HEK293 (cell line): ENCODE data around the gene RPGR.

Experiments used
- CTCF ChIA-PET: fragments of 350-600 bp; formaldehyde crosslinking; extraction: SDS; loops from one replicate; lab custom pipeline; 2021; ENCODE audit warnings: antibody characterized with exemption; lab: Yijun Ruan, JAX
- POLR2A ChIA-PET: fragments of 300-600 bp; formaldehyde crosslinking; extraction: SDS; loops from one replicate; lab custom pipeline; 2020; ENCODE audit warnings: antibody characterized with exemption, inconsistent platforms; lab: Yijun Ruan, JAX
- H3K27ac ChIP-seq: fragments of 200-500 bp; sonication (Bioruptor generic); 2 replicates; pipeline ENCODE4 v1.5.1; 2014; ENCODE audit warnings: low read depth, low read length, control low read depth, inconsistent platforms; ENCODE audit errors: extremely low read depth
- H3K36me3 ChIP-seq, 2 experiments: fragments of 200-500 bp in 1 of 2; sonication (Bioruptor generic) in 1 of 2; 1 replicate in 1 of 2; 2 replicates in 1 of 2; pipeline ENCODE4 v1.5.1; 2014 to 2017; ENCODE audit warnings: inconsistent platforms in 2 of 2, low read length in 2 of 2; ENCODE audit not compliant: control insufficient read depth in 2 of 2, insufficient read depth in 1 of 2
- H3K4me1 ChIP-seq: fragments of 200-500 bp; sonication (Bioruptor generic); 2 replicates; pipeline ENCODE4 v1.5.1; 2014; ENCODE audit warnings: mild to moderate bottlenecking, low read length, inconsistent platforms; ENCODE audit not compliant: control insufficient read depth, insufficient read depth
- H3K4me3 ChIP-seq: 2 replicates; pipeline ENCODE4 v1.5.1; 2011; ENCODE audit warnings: low read depth, mild to moderate bottlenecking, control low read depth, low read length, moderate library complexity
- H3K9me3 ChIP-seq: fragments of 200-500 bp; sonication (Bioruptor generic); 2 replicates; pipeline ENCODE4 v1.5.1; 2014; ENCODE audit warnings: low read depth, low read length, inconsistent platforms; ENCODE audit not compliant: control insufficient read depth, insufficient read depth
- BCL11A ChIP-seq: fragments of 450-650 bp; formaldehyde crosslinking; IDR thresholded peaks from 2 replicates; pipeline ENCODE4 v1.5.1; 2016; ENCODE audit warnings: low read depth, missing biosample characterization, missing genetic modification characterization
- GFI1B ChIP-seq: fragments of 450-650 bp; formaldehyde crosslinking; IDR thresholded peaks from 2 replicates; pipeline ENCODE4 v1.5.1; 2016; ENCODE audit warnings: missing biosample characterization, missing genetic modification characterization
- KLF16 ChIP-seq: fragments of 450-650 bp; formaldehyde crosslinking; IDR thresholded peaks from 2 replicates; pipeline ENCODE4 v1.5.1; 2017; ENCODE audit warnings: missing biosample characterization, missing genetic modification characterization
- REST ChIP-seq: fragments of 450-650 bp; formaldehyde crosslinking; IDR thresholded peaks from 2 replicates; pipeline ENCODE4 v1.5.1; 2016; ENCODE audit warnings: missing biosample characterization, missing genetic modification characterization
- SP2 ChIP-seq: fragments of 450-650 bp; formaldehyde crosslinking; IDR thresholded peaks from 2 replicates; pipeline ENCODE4 v1.5.1; 2016; ENCODE audit warnings: missing biosample characterization, missing genetic modification characterization
- ZBTB7A ChIP-seq: fragments of 450-650 bp; formaldehyde crosslinking; IDR thresholded peaks from 2 replicates; pipeline ENCODE4 v1.5.1; 2016; ENCODE audit warnings: low read depth, missing biosample characterization, missing genetic modification characterization
- ZFP41 ChIP-seq: fragments of 450-650 bp; formaldehyde crosslinking; IDR thresholded peaks from 2 replicates; pipeline ENCODE4 v1.5.1; 2016; ENCODE audit warnings: missing biosample characterization, missing genetic modification characterization, borderline replicate concordance
- ZNF112 ChIP-seq: fragments of 450-650 bp; formaldehyde crosslinking; IDR thresholded peaks from 2 replicates; pipeline ENCODE4 v1.5.0; 2017; ENCODE audit warnings: missing biosample characterization, missing genetic modification characterization
- ZNF157 ChIP-seq: fragments of 450-650 bp; formaldehyde crosslinking; IDR thresholded peaks from 2 replicates; pipeline ENCODE4 v1.5.1; 2016; ENCODE audit warnings: missing biosample characterization, missing genetic modification characterization
- ZNF169 ChIP-seq: fragments of 450-650 bp; formaldehyde crosslinking; IDR thresholded peaks from 2 replicates; pipeline ENCODE4 v1.5.1; 2016; ENCODE audit warnings: missing biosample characterization, missing genetic modification characterization
- ZNF202 ChIP-seq: fragments of 450-650 bp; formaldehyde crosslinking; IDR thresholded peaks from 2 replicates; pipeline ENCODE4 v1.5.1; 2016; ENCODE audit warnings: missing biosample characterization, missing genetic modification characterization, borderline replicate concordance
- ZNF214 ChIP-seq: fragments of 450-650 bp; formaldehyde crosslinking; IDR thresholded peaks from 2 replicates; pipeline ENCODE4 v1.5.1; 2017; ENCODE audit warnings: missing biosample characterization, mild to moderate bottlenecking, missing genetic modification characterization, borderline replicate concordance
- ZNF350 ChIP-seq: fragments of 450-650 bp; formaldehyde crosslinking; IDR thresholded peaks from 2 replicates; pipeline ENCODE4 v1.5.0; 2017; ENCODE audit warnings: missing biosample characterization, mild to moderate bottlenecking, missing genetic modification characterization
- ZNF354C ChIP-seq: fragments of 450-650 bp; formaldehyde crosslinking; IDR thresholded peaks from 2 replicates; pipeline ENCODE4 v1.5.1; 2016; ENCODE audit warnings: missing biosample characterization, missing genetic modification characterization, low read depth, borderline replicate concordance
- ZNF416 ChIP-seq: fragments of 450-650 bp; formaldehyde crosslinking; IDR thresholded peaks from 2 replicates; pipeline ENCODE4 v1.5.1; 2016; ENCODE audit warnings: missing biosample characterization, missing genetic modification characterization
- ZNF521 ChIP-seq: fragments of 450-650 bp; formaldehyde crosslinking; IDR thresholded peaks from 2 replicates; pipeline ENCODE4 v1.5.1; 2017; ENCODE audit warnings: missing biosample characterization, mild to moderate bottlenecking, missing genetic modification characterization
- ZNF544 ChIP-seq: fragments of 450-650 bp; formaldehyde crosslinking; IDR thresholded peaks from 2 replicates; pipeline ENCODE4 v1.5.0; 2017; ENCODE audit warnings: missing biosample characterization, missing genetic modification characterization
- ZNF596 ChIP-seq: fragments of 450-650 bp; IDR thresholded peaks from 2 replicates; pipeline ENCODE4 v1.5.0; 2018; ENCODE audit warnings: missing biosample characterization, mild to moderate bottlenecking, missing genetic modification characterization, moderate library complexity
- ZNF626 ChIP-seq: fragments of 450-650 bp; sonication (Bioruptor Pico); formaldehyde crosslinking; IDR thresholded peaks from 2 replicates; pipeline ENCODE4 v1.5.1; 2018; ENCODE audit warnings: missing biosample characterization, missing genetic modification characterization, inconsistent platforms
- ZNF768 ChIP-seq: fragments of 450-650 bp; formaldehyde crosslinking; IDR thresholded peaks from 2 replicates; pipeline ENCODE4 v1.5.1; 2018; ENCODE audit warnings: missing biosample characterization, mild to moderate bottlenecking, missing genetic modification characterization
- ZNF785 ChIP-seq: fragments of 450-650 bp; formaldehyde crosslinking; IDR thresholded peaks from 2 replicates; pipeline ENCODE4 v1.5.1; 2016; ENCODE audit warnings: missing biosample characterization, missing genetic modification characterization
- ZNF830 ChIP-seq: fragments of 450-650 bp; IDR thresholded peaks from 2 replicates; pipeline ENCODE4 v1.5.0; 2018; ENCODE audit warnings: missing biosample characterization, missing genetic modification characterization, low read depth, mild to moderate bottlenecking, moderate library complexity
- ZSCAN23 ChIP-seq: fragments of 450-650 bp; formaldehyde crosslinking; IDR thresholded peaks from 2 replicates; pipeline ENCODE4 v1.5.1; 2016; ENCODE audit warnings: missing biosample characterization, missing genetic modification characterization
- TF ChIP-seq, protein P1 (sequence below): fragments of 450-650 bp; formaldehyde crosslinking; IDR thresholded peaks from 2 replicates; pipeline ENCODE4 v1.5.1; 2017; ENCODE audit warnings: missing biosample characterization, missing genetic modification characterization

Gene RPGR

GRCh38 chrX:38347136-38347535, 19.8 kb upstream of the RPGR start:
- no peak overlapping the region for H3K4me3 ChIP-seq
- no peak overlapping the region for H3K27ac ChIP-seq
- H3K36me3 ChIP-seq: no peaks in the 10 kb centered on the region
- no peaks in the 10 kb centered on the region for H3K4me1 ChIP-seq
- POLR2A ChIA-PET: no interaction called here
- no peak for TF ChIP-seq GFI1B (tag by site-specific recombination)
- TF ChIP-seq ZNF416: no peak
- TF ChIP-seq, protein P1, sequence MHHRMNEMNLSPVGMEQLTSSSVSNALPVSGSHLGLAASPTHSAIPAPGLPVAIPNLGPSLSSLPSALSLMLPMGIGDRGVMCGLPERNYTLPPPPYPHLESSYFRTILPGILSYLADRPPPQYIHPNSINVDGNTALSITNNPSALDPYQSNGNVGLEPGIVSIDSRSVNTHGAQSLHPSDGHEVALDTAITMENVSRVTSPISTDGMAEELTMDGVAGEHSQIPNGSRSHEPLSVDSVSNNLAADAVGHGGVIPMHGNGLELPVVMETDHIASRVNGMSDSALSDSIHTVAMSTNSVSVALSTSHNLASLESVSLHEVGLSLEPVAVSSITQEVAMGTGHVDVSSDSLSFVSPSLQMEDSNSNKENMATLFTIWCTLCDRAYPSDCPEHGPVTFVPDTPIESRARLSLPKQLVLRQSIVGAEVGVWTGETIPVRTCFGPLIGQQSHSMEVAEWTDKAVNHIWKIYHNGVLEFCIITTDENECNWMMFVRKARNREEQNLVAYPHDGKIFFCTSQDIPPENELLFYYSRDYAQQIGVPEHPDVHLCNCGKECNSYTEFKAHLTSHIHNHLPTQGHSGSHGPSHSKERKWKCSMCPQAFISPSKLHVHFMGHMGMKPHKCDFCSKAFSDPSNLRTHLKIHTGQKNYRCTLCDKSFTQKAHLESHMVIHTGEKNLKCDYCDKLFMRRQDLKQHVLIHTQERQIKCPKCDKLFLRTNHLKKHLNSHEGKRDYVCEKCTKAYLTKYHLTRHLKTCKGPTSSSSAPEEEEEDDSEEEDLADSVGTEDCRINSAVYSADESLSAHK (tag by site-specific recombination): no peak
- TF ChIP-seq ZNF202 (tag by site-specific recombination): no peak
- no peak for TF ChIP-seq ZNF169 (tag by site-specific recombination)
- TF ChIP-seq ZNF596: no peak
- no peak for TF ChIP-seq ZNF785 (tag by site-specific recombination)
- TF ChIP-seq ZNF521 (tag by site-specific recombination): no peak
- TF ChIP-seq SP2 (tag by site-specific recombination): no peak
- TF ChIP-seq, all 188 proteins: peak for 0
- CTCF ChIA-PET: interaction anchor here (0.8 to 0.9 kb wide), 2 partner anchors 20 to 29 kb away, joined by 3 to 4 read pairs; partner anchors contain the start of gene RPGR
- H3K9me3 ChIP-seq: no peaks in the 10 kb centered on the region

- CTCF ChIA-PET: no interaction called here
- Histone ChIP-seq H3K4me1 (no peaks in the 10 kb centered on the region), H3K4me3 (no peak overlapping the region), H3K27ac (no peak overlapping the region), H3K9me3 (no peaks in the 10 kb centered on the region), H3K36me3 (no peaks in the 10 kb centered on the region)
- no peak for TF ChIP-seq ZNF214 (tag by site-specific recombination)
- no peak for TF ChIP-seq ZNF830 (tag by site-specific recombination)
- TF ChIP-seq ZNF354C (tag by site-specific recombination): no peak
- TF ChIP-seq ZNF626: no peak
- TF ChIP-seq ZNF157: no peak
- TF ChIP-seq REST: no peak
- TF ChIP-seq ZFP41 (tag by site-specific recombination): no peak
- TF ChIP-seq ZSCAN23: no peak
- no peak for TF ChIP-seq ZBTB7A
- TF ChIP-seq ZNF768 (tag by site-specific recombination): no peak
- TF ChIP-seq ZNF112 (tag by site-specific recombination): no peak
- TF ChIP-seq ZNF350: no peak
- TF ChIP-seq BCL11A (tag by site-specific recombination): no peak
- TF ChIP-seq ZNF544 (tag by site-specific recombination): no peak
- TF ChIP-seq KLF16 (tag by site-specific recombination): no peak
- no peak for TF ChIP-seq ZNF202 (tag by site-specific recombination)
- no peak for TF ChIP-seq ZNF416
- POLR2A ChIA-PET: no interaction called here
Observed at GRCh38 chrX:38346150-38346549, 18.8 kb upstream of the RPGR start.
